HEK293 (cell line): ENCODE results near the gene ITPR2.

ENCODE experiments used
- CTCF ChIP-seq: fragments of 450-650 bp; formaldehyde crosslinking; IDR thresholded peaks from 2 replicates; pipeline ENCODE4 v1.5.1; 2016; ENCODE audit warnings: missing biosample characterization, missing genetic modification characterization
- HOXA7 ChIP-seq: sonication (generic); formaldehyde crosslinking; IDR thresholded peaks from 2 replicates; pipeline ENCODE4 v1.8.1; 2022; ENCODE audit warnings: missing genetic modification reagents, borderline replicate concordance
- KLF10 ChIP-seq: fragments of 450-650 bp; IDR thresholded peaks from 2 replicates; pipeline ENCODE4 v1.5.1; 2018; ENCODE audit warnings: missing biosample characterization, mild to moderate bottlenecking, missing genetic modification characterization
- ZBTB11 ChIP-seq: fragments of 450-650 bp; formaldehyde crosslinking; conservative IDR thresholded peaks from 2 replicates; pipeline ENCODE4 v1.5.1; 2016; ENCODE audit warnings: low read depth, missing biosample characterization, missing genetic modification characterization
- ZNF24 ChIP-seq: fragments of 450-650 bp; formaldehyde crosslinking; IDR thresholded peaks from 2 replicates; pipeline ENCODE4 v1.5.1; 2016; ENCODE audit warnings: missing biosample characterization, missing genetic modification characterization
- ZNF350 ChIP-seq: fragments of 450-650 bp; formaldehyde crosslinking; IDR thresholded peaks from 2 replicates; pipeline ENCODE4 v1.5.0; 2017; ENCODE audit warnings: missing biosample characterization, mild to moderate bottlenecking, missing genetic modification characterization
- ZNF76 ChIP-seq: fragments of 450-650 bp; formaldehyde crosslinking; IDR thresholded peaks from 2 replicates; pipeline ENCODE4; 2016; ENCODE audit warnings: low read depth, missing biosample characterization, missing genetic modification characterization, borderline replicate concordance
- ZNF777 ChIP-seq: fragments of 450-650 bp; formaldehyde crosslinking; IDR thresholded peaks from 2 replicates; pipeline ENCODE4 v1.5.1; 2017; ENCODE audit warnings: missing biosample characterization, missing genetic modification characterization, borderline replicate concordance
- ZNF785 ChIP-seq: fragments of 450-650 bp; formaldehyde crosslinking; IDR thresholded peaks from 2 replicates; pipeline ENCODE4 v1.5.1; 2016; ENCODE audit warnings: missing biosample characterization, missing genetic modification characterization
- TF ChIP-seq, protein P1 (sequence below): fragments of 450-650 bp; formaldehyde crosslinking; IDR thresholded peaks from 2 replicates; pipeline ENCODE4 v1.5.1; 2016; ENCODE audit warnings: missing biosample characterization, missing genetic modification characterization
- TF ChIP-seq, protein P2 (sequence below): fragments of 450-650 bp; formaldehyde crosslinking; IDR thresholded peaks from 2 replicates; pipeline ENCODE4 v1.5.1; 2016; ENCODE audit warnings: missing biosample characterization, missing genetic modification characterization

DNA sequence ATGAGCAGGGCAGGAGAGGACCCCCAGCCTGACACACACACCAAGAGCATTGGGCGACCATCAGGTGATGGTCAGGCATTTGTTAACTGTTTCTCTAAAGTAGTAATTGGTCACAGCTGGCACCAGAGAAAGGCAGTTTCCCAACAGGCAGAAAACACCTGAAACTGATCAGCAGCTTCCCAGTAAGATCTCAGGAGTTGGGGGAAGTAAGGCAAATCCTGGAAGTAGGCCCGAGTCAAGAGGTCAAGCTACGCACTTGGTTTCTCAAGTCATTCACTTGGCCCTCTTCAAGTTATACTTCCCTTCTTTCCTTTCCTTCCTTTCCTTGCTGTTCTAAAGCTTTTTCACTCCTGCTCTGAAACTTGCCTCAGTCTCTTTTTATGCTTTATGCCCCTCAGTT lies 501.9 kb downstream of the ITPR2 start:
- no peak for TF ChIP-seq ZNF777 (tag by site-specific recombination)
- TF ChIP-seq KLF10 (tag by site-specific recombination) = no peak
- no peak for TF ChIP-seq ZNF350 (tag by site-specific recombination)
- TF ChIP-seq ZNF785 (tag by site-specific recombination) = no peak
- TF ChIP-seq, protein P1, sequence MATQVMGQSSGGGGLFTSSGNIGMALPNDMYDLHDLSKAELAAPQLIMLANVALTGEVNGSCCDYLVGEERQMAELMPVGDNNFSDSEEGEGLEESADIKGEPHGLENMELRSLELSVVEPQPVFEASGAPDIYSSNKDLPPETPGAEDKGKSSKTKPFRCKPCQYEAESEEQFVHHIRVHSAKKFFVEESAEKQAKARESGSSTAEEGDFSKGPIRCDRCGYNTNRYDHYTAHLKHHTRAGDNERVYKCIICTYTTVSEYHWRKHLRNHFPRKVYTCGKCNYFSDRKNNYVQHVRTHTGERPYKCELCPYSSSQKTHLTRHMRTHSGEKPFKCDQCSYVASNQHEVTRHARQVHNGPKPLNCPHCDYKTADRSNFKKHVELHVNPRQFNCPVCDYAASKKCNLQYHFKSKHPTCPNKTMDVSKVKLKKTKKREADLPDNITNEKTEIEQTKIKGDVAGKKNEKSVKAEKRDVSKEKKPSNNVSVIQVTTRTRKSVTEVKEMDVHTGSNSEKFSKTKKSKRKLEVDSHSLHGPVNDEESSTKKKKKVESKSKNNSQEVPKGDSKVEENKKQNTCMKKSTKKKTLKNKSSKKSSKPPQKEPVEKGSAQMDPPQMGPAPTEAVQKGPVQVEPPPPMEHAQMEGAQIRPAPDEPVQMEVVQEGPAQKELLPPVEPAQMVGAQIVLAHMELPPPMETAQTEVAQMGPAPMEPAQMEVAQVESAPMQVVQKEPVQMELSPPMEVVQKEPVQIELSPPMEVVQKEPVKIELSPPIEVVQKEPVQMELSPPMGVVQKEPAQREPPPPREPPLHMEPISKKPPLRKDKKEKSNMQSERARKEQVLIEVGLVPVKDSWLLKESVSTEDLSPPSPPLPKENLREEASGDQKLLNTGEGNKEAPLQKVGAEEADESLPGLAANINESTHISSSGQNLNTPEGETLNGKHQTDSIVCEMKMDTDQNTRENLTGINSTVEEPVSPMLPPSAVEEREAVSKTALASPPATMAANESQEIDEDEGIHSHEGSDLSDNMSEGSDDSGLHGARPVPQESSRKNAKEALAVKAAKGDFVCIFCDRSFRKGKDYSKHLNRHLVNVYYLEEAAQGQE (tag by site-specific recombination) = no peak
- no peak for TF ChIP-seq CTCF
- TF ChIP-seq ZNF76 (tag by site-specific recombination) = no peak
- no peak for TF ChIP-seq ZNF24 (tag by site-specific recombination)
- no peak for TF ChIP-seq HOXA7 (CRISPR knock-in tag)
- TF ChIP-seq, protein P2, sequence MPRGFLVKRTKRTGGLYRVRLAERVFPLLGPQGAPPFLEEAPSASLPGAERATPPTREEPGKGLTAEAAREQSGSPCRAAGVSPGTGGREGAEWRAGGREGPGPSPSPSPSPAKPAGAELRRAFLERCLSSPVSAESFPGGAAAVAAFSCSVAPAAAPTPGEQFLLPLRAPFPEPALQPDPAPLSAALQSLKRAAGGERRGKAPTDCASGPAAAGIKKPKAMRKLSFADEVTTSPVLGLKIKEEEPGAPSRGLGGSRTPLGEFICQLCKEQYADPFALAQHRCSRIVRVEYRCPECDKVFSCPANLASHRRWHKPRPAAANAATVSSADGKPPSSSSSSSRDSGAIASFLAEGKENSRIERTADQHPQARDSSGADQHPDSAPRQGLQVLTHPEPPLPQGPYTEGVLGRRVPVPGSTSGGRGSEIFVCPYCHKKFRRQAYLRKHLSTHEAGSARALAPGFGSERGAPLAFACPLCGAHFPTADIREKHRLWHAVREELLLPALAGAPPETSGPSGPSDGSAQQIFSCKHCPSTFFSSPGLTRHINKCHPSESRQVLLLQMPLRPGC (tag by site-specific recombination) = no peak
- TF ChIP-seq ZBTB11 (tag by site-specific recombination) = no peak
